ENCODE data around the gene MGST2. TPM values are rescaled to one million over a fixed set of nuclear protein-coding genes. Genes with fewer than 3 reads are reported as not detected.

MGST2 gene
- polyA plus RNA-seq, 1 donor from 2014 or later = 2.0 TPM

GRCh38 chr4:139710073-139710472, 44.5 kb downstream of the MGST2 start:
- H4K20me1 ChIP-seq (ENCODE audit: insufficient read depth) = no peaks in the 10 kb centered on the region
- no peaks in the 10 kb centered on the region for H3K79me2 ChIP-seq (replicated peaks; ENCODE audit: insufficient read depth, low read length)
- H2AFZ ChIP-seq (ENCODE audit: low read depth, low read length) = no peak overlapping the region
- TF ChIP-seq CTCF (IDR thresholded peaks at IDR 0.05; ENCODE audit: poor library complexity, severe bottlenecking) = no peak
- TF ChIP-seq REST (IDR thresholded peaks at IDR 0.05; ENCODE audit: borderline replicate concordance) = no peak
- no peaks in the 10 kb centered on the region for H3F3A ChIP-seq (ENCODE audit: insufficient read depth, low read length, poor library complexity, severe bottlenecking)
- H3K4me3 ChIP-seq (ENCODE audit: low read length) = no peak overlapping the region
- H3K9me3 ChIP-seq (ENCODE audit: low read length) = no peaks in the 10 kb centered on the region
- H3K9ac ChIP-seq (ENCODE audit: low read length) = no peak overlapping the region
- H3K9me2 ChIP-seq (ENCODE audit: insufficient read depth, low read length) = no peaks in the 10 kb centered on the region
- no peaks in the 10 kb centered on the region for H3K27me3 ChIP-seq (ENCODE audit: insufficient read depth, low read depth, low read length)
- no peak overlapping the region for H3K27ac ChIP-seq (ENCODE audit: low read length)
- no peaks in the 10 kb centered on the region for H3K36me3 ChIP-seq (ENCODE audit: insufficient read depth, low read length)
- no peak overlapping the region for H3K4me2 ChIP-seq (ENCODE audit: low read length)

GRCh38 chr4:139711461-139711860, 45.8 kb downstream of the MGST2 start:
- Histone ChIP-seq H3K9me2 (ENCODE audit: insufficient read depth, low read length) (no peaks in the 10 kb centered on the region), H3K4me2 (ENCODE audit: low read length) (no peak overlapping the region), H2AFZ (ENCODE audit: low read depth, low read length) (no peak overlapping the region), H3K36me3 (ENCODE audit: insufficient read depth, low read length) (no peaks in the 10 kb centered on the region), H3K4me3 (ENCODE audit: low read length) (no peak overlapping the region), H3K27me3 (ENCODE audit: insufficient read depth, low read depth, low read length) (no peaks in the 10 kb centered on the region), H4K20me1 (ENCODE audit: insufficient read depth) (no peaks in the 10 kb centered on the region), H3K9me3 (ENCODE audit: low read length) (no peaks in the 10 kb centered on the region), H3K9ac (ENCODE audit: low read length) (no peak overlapping the region), H3K27ac (ENCODE audit: low read length) (no peak overlapping the region), H3F3A (ENCODE audit: insufficient read depth, low read length, poor library complexity, severe bottlenecking) (no peaks in the 10 kb centered on the region), H3K79me2 (replicated peaks; ENCODE audit: insufficient read depth, low read length) (no peaks in the 10 kb centered on the region)
- no peak for TF ChIP-seq REST (IDR thresholded peaks at IDR 0.05; ENCODE audit: borderline replicate concordance)
- no peak for TF ChIP-seq CTCF (IDR thresholded peaks at IDR 0.05; ENCODE audit: poor library complexity, severe bottlenecking)
- no peak for TF ChIP-seq SMC3 (conservative IDR thresholded peaks at IDR 0.05; ENCODE audit: poor library complexity)
- TF ChIP-seq TAF1 (IDR thresholded peaks at IDR 0.05; ENCODE audit: low read depth) = no peak

All from neural cell (in vitro differentiated cells).